Keratinocyte (primary cell): ENCODE measurements around the gene RTCA.
"Not testable (repeated sequence)": the region's sequence is repeated elsewhere in the genome, so short reads cannot be mapped to it uniquely, and the experiment has no call there.

Experiments
- CTCF ChIP-seq, 3 experiments: IDR thresholded peaks in 1 of 3; conservative IDR thresholded peaks in 1 of 3; optimal IDR thresholded peaks in 1 of 3; 2 replicates in 2 of 3; 3 replicates in 1 of 3; pipeline versions ENCODE3 to v1.5.1; 2011; ENCODE audit warnings: low read length in 3 of 3, mild to moderate bottlenecking in 3 of 3, moderate library complexity in 2 of 3, control low read depth in 1 of 3, inconsistent platforms in 1 of 3; ENCODE audit not compliant: insufficient read depth in 2 of 3; ENCODE audit errors: extremely low read depth in 1 of 3
- EZH2 ChIP-seq: IDR thresholded peaks from one replicate; pipeline ENCODE4 v1.6.1; 2012; ENCODE audit warnings: inconsistent platforms, mild to moderate bottlenecking, low read length, moderate library complexity

GRCh38 chr1:100264081-100264480 is 1.9 kb upstream of the RTCA start:
- not testable (repeated sequence) for TF ChIP-seq CTCF (optimal IDR thresholded peaks at IDR 0.05 in 1 of 3, IDR thresholded peaks at IDR 0.05 in 1 of 3, conservative IDR thresholded peaks at IDR 0.05 in 1 of 3; ENCODE audit: extremely low read depth in 1 of 3, insufficient read depth in 2 of 3, low read length in 3 of 3); EZH2
